Subcutaneous adipose tissue (tissue), 4 donors: ENCODE data around the gene MED16. TPM values are rescaled to one million over a fixed set of nuclear protein-coding genes. Genes with fewer than 3 reads are reported as not detected.

Experiments
- total RNA-seq, 4 donors: library from RNA; depleted of rRNA; stranded (reverse); fragments of >200 nt; gene quantifications; one replicate each; pipeline ENCODE4 v1.1.0, GENCODE V29; 2016
- TF ChIP-seq, protein P1 (sequence below): fragments of 450-650 bp; IDR thresholded peaks from one replicate; pipeline ENCODE4 v1.5.1; 2016; ENCODE audit warnings: low read depth, mild to moderate bottlenecking, control low read depth, antibody characterized with exemption, moderate library complexity

The MED16 gene
- total RNA-seq, 4 donors from 2014 or later: 18.4 to 38.4 (median 19.2) TPM

GRCh38 chr19:938233-938923 is 45.4 kb upstream of the MED16 start:
- TF ChIP-seq, protein P1, sequence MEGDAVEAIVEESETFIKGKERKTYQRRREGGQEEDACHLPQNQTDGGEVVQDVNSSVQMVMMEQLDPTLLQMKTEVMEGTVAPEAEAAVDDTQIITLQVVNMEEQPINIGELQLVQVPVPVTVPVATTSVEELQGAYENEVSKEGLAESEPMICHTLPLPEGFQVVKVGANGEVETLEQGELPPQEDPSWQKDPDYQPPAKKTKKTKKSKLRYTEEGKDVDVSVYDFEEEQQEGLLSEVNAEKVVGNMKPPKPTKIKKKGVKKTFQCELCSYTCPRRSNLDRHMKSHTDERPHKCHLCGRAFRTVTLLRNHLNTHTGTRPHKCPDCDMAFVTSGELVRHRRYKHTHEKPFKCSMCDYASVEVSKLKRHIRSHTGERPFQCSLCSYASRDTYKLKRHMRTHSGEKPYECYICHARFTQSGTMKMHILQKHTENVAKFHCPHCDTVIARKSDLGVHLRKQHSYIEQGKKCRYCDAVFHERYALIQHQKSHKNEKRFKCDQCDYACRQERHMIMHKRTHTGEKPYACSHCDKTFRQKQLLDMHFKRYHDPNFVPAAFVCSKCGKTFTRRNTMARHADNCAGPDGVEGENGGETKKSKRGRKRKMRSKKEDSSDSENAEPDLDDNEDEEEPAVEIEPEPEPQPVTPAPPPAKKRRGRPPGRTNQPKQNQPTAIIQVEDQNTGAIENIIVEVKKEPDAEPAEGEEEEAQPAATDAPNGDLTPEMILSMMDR: no peak

DNA sequence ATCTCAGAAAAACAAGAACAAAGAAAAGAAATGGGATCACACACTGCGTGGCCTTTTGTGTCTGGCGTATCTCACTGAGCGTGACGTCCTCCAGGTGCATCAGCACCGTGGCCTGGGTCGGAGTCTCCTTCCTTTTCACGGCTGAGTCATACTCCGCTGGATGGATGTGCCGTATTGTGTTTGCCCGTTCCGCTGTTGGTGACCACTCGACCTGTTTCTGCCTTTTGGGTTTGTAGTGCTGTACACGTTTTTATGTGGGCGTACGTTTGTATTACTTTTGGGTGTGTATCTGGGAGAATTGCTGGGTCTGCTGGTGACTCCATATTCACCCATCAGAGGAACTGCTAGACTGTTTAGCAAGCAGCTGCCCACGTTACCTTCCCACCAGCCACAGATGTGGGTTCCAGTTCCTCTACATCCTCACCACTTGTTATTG is 44.3 kb upstream of the MED16 start:
- TF ChIP-seq, protein P1: no peak

DNA sequence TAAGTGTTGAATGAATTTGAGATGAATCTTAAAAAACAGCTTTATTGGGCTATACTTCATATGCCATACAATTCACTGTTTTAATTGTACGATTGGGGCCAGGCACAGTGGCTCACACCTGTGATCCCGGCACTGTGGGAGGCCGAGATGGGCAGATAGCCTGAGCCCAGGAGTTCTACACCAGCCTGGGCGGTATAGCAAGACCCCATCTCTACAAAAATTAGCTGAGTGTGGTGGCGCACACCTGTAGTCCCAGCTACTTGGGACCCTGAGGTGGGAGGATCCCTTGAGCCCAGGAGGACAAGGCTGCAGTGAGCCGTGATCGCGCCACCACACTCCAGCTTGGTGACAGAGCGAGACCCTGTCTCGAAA is 43.2 kb upstream of the MED16 start:
- TF ChIP-seq, protein P1: no peak

DNA sequence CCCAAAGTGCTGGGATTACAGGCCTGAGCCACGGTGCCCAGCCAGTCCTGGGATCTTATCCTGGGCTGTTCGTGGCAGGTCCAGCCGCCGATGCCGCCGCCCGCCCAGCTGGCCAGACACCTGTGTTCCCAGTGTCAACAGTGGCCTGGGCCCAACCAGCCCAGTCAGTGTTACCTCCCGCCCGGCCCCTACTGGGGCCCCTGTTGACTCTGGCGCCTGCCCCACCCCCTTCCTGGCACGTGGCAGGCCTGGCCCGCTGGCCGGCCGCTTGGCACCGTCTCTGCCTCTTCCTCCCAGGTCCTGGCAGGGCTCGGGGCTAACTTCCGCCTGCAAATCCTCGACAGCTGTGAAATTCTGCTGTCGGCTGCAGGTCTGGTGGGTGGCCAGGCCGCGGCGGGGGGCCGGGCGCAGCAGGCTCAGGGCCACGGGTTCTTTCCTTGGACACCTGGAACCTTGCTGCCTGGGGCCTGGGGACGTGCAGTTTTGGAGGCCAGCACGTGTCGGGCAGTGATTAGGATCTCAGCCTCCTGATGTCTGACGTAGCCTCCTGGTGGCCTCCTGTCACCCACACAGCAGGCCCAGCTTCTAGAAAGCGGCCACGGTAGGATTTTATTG is 42.0 kb upstream of the MED16 start:
- TF ChIP-seq, protein P1: no peak

DNA sequence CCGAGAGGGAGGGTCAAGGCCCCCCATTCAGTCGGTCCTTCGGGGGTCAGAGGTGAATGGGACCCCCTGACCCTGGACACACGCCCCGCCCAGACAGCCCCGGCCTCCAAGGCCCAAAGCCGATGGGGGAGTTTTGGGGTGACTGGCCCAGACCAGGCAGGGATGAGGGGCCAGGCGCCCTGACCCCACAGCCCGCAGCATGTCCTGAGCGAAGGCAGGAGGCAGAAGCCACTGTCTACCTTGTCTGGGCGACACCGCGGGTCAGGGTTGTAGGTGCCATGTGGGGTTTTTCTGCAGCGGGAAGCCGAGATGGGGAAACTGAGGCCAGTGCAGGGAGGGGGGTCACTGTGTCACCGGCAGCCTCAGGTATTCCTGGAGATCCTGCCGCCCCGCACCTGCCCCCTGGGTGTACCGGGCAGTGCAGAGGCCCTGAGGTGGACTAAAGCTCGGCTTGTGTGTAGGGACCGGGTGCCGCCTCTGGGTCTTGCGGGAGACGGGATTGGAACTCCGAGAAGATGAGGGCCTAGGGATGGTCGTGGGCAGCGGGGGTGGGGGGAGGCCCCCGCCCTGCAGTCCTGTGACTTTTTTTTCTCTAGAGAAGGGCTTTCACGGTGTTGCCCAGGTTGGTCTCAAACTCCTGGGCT is 41.3 kb upstream of the MED16 start:
- TF ChIP-seq, protein P1: no peak

DNA sequence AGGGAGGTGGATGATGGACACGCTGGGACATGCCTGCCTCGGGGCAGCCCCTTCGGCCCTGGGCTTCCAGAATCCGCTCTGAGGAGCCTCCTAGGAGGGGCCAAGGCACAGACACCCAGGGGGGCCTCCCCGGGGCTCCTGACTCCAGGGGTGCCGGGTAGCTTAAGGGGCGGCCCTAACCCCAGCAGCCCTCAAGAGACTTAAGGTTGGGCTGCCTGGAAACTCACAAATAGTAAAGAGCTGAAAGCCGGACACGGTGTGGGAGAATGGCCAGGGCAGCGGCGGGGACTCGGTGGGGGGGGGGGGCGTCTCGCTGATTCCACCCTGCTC is 40.5 kb upstream of the MED16 start:
- TF ChIP-seq, protein P1: no peak
